Heart right ventricle (tissue), 16 donors: ENCODE measurements around the gene SPEF2. TPM values are rescaled to one million over a fixed set of nuclear protein-coding genes. Genes with fewer than 3 reads are reported as not detected.

ENCODE experiments used
- ATAC-seq, 8 donors: fragments of 200-7000 bp; cut with Tn5 transposase; one replicate each; pipeline ENCODE4 v1.9.1; 2020; ENCODE audit warnings: mild to moderate bottlenecking in 8 of 8, moderate library complexity in 8 of 8, moderate number of reproducible peaks in 1 of 8
- DNase-seq, 2 donors: peaks; one replicate each; pipeline ENCODE4 v3.0.0-alpha.2; 2020
- H3K27ac ChIP-seq, 10 donors: fragments of 200-600 bp; sonication (generic) in 2 of 10; one replicate each; pipeline versions ENCODE4 v1.5.0 to v1.8.0; 2020 to 2022; ENCODE audit warnings: mild to moderate bottlenecking in 3 of 10
- H3K27me3 ChIP-seq, 7 donors: fragments of 200-600 bp; one replicate each; pipeline ENCODE4 v1.8.0; 2021 to 2022; ENCODE audit warnings: mild to moderate bottlenecking in 2 of 7
- H3K36me3 ChIP-seq, 9 donors: fragments of 200-600 bp; sonication (generic) in 1 of 9; one replicate each; pipeline versions ENCODE4 v1.5.0 to v1.8.0; 2020 to 2022; ENCODE audit warnings: mild to moderate bottlenecking in 2 of 9
- H3K4me1 ChIP-seq, 9 donors: fragments of 200-600 bp; sonication (generic) in 1 of 9; one replicate each; pipeline versions ENCODE4 v1.5.0 to v1.8.0; 2020 to 2022; ENCODE audit warnings: mild to moderate bottlenecking in 4 of 9
- H3K4me3 ChIP-seq, 10 donors: fragments of 200-600 bp; sonication (generic) in 2 of 10; one replicate each; pipeline versions ENCODE4 v1.5.0 to v1.8.0; 2020 to 2022; ENCODE audit warnings: mild to moderate bottlenecking in 7 of 10, moderate library complexity in 2 of 10
- H3K9me3 ChIP-seq, 11 donors: fragments of 200-600 bp in 10 of 11; sonication (generic) in 2 of 11; one replicate each; pipeline versions ENCODE4 v1.5.0 to v1.8.0; 2013 to 2022; ENCODE audit warnings: mild to moderate bottlenecking in 2 of 11, control low read depth in 1 of 11, moderate library complexity in 1 of 11
- WGBS, 2 donors: extraction: QIAGEN DNeasy Blood & Tissue Kit; methylation state at CpG; one replicate each; pipeline ENCODE4 v1.1.7; 2013; ENCODE audit warnings: inconsistent platforms in 1 of 2; 5-methylcytosine and 5-hydroxymethylcytosine counted together
- intact Hi-C, 10 donors: fragments of 100-400 bp; cut with DNase I; formaldehyde crosslinking; loops; one replicate each; pipeline versions ENCODE4 v1.11.1 to v1.14.2; 2022
- polyA plus RNA-seq, 2 donors: library from polyadenylated mRNA; stranded (reverse); fragments of 200-250 nt; gene quantifications; one replicate each; pipeline ENCODE4 v1.2.3, GENCODE V29; 2013
- total RNA-seq, 10 donors: library from RNA; stranded (reverse); fragmentation: NEBNext Ultra II Directional in 3 of 10; extraction: Animal tissue kit (Norgen Biotek cat#: 25700) in 3 of 10; gene quantifications; one replicate each; pipeline versions ENCODE4 v1.2.1 to v1.2.4, GENCODE V29; 2021 to 2023
- TF ChIP-seq, protein P1 (sequence below), 9 donors: fragments of 200-600 bp; sonication (generic) in 2 of 9; IDR thresholded peaks; one replicate each; pipeline versions ENCODE4 v1.5.0 to v1.8.0; 2021 to 2022; ENCODE audit warnings: antibody characterized with exemption in 9 of 9, mild to moderate bottlenecking in 5 of 9, moderate library complexity in 1 of 9
- donor health status: Arrhythmogenic right ventricular cardiomyopathy.
- donor health status: ischemic (EF 13 %, LVEDD 7.1; RV severe dilation, severe dysfunction).
- donor health status: healthy with polysubstance abuse.
- donor health status: DM: no; HTN: yes; CAD: no.
- donor health status: DM: no; HTN: no; CAD: no.
- donor health status: ischemic (EF 25% LVEDD 6.9; RV normal size, moderate dysfunction).
- donor health status: ischemic (EF 25% LVEDD 5.7; RV mildly dilated, moderate dysfunction).
- donor health status: healthy.
- donor health status: DM: yes; HTN: yes; CAD: no.
- donor health status: Ischemic cardiomyopathy.
- donor health status: ischemic (EF 35%, LVEDD 5.7; RV mildly dilated, moderate dysfunction).
- donor health status: nonischemic (EF 11% LVEDD 7.7; RV severe dilation, severe dysfunction).
- donor health status: DM: yes; HTN: yes; CAD: no.
- donor health status: PGD.
- donor health status: ischemic (EF 29% LVEDD 5.4; RV normal size, mild dysfunction).
- donor health status: nonischemic (EF 23%, LVEDD 6.1; RV moderate dilation, normal function).

Gene SPEF2
- total and polyA plus RNA-seq, 12 donors, result 0.42 to 3.2 (median 1.7) TPM

GRCh38 chr5:35857606-35858205, 240.0 kb downstream of the SPEF2 start:
- WGBS, 2 donors, result 60 to 80% methylated on average over 2 of the region's 2 CpGs
- intact Hi-C loops, result no loop called here
- Histone ChIP-seq H3K9me3 (no peaks in the 10 kb centered on the region), H3K4me3 (peak overlapping the region in 1 of 10 donors; percentile 46), H3K27ac (peak overlapping the region in 1 of 10 donors; percentile 78), H3K4me1 (peaks cover 0 to 48% (median 0%) of the 10 kb centered on the region in 9 donors), H3K36me3 (peaks cover 0 to 15% (median 0%) of the 10 kb centered on the region in 9 donors), H3K27me3 (peaks cover 0 to 7% (median 0%) of the 10 kb centered on the region in 7 donors)
- TF ChIP-seq, protein P1, sequence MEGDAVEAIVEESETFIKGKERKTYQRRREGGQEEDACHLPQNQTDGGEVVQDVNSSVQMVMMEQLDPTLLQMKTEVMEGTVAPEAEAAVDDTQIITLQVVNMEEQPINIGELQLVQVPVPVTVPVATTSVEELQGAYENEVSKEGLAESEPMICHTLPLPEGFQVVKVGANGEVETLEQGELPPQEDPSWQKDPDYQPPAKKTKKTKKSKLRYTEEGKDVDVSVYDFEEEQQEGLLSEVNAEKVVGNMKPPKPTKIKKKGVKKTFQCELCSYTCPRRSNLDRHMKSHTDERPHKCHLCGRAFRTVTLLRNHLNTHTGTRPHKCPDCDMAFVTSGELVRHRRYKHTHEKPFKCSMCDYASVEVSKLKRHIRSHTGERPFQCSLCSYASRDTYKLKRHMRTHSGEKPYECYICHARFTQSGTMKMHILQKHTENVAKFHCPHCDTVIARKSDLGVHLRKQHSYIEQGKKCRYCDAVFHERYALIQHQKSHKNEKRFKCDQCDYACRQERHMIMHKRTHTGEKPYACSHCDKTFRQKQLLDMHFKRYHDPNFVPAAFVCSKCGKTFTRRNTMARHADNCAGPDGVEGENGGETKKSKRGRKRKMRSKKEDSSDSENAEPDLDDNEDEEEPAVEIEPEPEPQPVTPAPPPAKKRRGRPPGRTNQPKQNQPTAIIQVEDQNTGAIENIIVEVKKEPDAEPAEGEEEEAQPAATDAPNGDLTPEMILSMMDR (IDR thresholded peaks at IDR 0.05), result no peak
- DNase-seq, result no peak
- ATAC-seq, result no peak

- peaks cover 0 to 26% (median 0%) of the 10 kb centered on the region in 9 donors for H3K36me3 ChIP-seq
- H3K27me3 ChIP-seq, result peaks cover 0 to 7% (median 0%) of the 10 kb centered on the region in 7 donors
- H3K4me1 ChIP-seq, result peaks cover 0 to 33% (median 0%) of the 10 kb centered on the region in 9 donors
- TF ChIP-seq, protein P1 (IDR thresholded peaks at IDR 0.05), result no peak
- peak overlapping the region in 1 of 10 donors; percentile 78 for H3K27ac ChIP-seq
- peak overlapping the region in 1 of 10 donors; percentile 46 for H3K4me3 ChIP-seq
- intact Hi-C loops, result no loop called here
- peaks cover 0 to 1% (median 0%) of the 10 kb centered on the region in 11 donors for H3K9me3 ChIP-seq
- DNase-seq, result no peak
- peak in 1 of 8 donors; percentile 25 for ATAC-seq
- WGBS, 2 donors, result 41 to 47% methylated on average over 3 of the region's 3 CpGs
These were observed 241.5 kb downstream of the SPEF2 start for GRCh38 chr5:35859101-35859661.

DNA sequence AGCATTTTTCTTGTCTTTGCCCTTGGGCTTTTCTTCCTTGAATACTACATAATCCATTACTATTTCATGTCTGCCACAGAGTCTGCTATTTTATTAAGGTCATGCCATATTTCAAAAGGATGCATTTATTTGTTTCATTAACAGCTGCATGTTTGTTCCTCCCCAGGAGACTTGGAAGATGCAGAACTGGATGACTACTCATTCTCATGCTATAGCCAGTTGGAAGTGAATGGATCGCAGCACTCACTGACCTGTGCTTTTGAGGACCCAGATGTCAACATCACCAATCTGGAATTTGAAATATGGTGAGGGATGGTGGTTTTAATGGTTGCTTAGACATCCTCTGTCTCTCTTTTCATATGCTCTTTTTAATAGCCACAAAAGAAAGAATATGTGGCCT, 243.0 kb downstream of the SPEF2 start:
- Histone ChIP-seq H3K27me3 (peaks cover 0 to 7% (median 0%) of the 10 kb centered on the region in 7 donors), H3K4me3 (peak overlapping the region in 1 of 10 donors; percentile 46), H3K9me3 (peaks cover 0 to 8% (median 0%) of the 10 kb centered on the region in 11 donors), H3K36me3 (peaks cover 0 to 33% (median 0%) of the 10 kb centered on the region in 9 donors), H3K4me1 (peaks cover 0 to 21% (median 0%) of the 10 kb centered on the region in 9 donors), H3K27ac (no peak overlapping the region)
- TF ChIP-seq, protein P1 (IDR thresholded peaks at IDR 0.05), result no peak
- ATAC-seq (no peak), DNase-seq (no peak)
- intact Hi-C loops, result no loop called here
- 85 to 89% methylated on average over 1 of the region's 1 CpG for WGBS, 2 donors

DNA sequence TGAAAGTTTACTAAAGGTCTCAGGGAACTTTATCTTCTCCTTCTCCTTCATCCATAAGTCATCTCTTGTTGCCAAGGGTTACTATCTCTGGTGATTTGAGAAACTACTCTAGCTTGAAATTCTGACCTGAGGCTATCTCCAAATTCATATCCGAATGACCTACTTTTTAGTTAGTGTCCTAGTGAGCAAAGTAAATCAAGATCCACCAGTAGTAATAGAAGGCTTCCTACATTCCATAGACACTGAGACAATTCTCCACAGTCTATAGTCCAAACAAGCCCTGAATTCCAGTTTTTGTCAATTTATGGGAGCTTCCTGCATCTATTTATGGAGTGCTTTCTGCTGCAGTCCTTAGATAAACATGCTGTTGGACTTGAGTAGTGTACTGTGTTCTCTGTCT, 244.1 kb downstream of the SPEF2 start:
- Histone ChIP-seq H3K4me3 (peak overlapping the region in 1 of 10 donors; percentile 16), H3K9me3 (peaks cover 0 to 8% (median 0%) of the 10 kb centered on the region in 11 donors), H3K27ac (no peak overlapping the region), H3K36me3 (peaks cover 0 to 33% (median 0%) of the 10 kb centered on the region in 9 donors), H3K27me3 (peaks cover 0 to 4% (median 0%) of the 10 kb centered on the region in 7 donors), H3K4me1 (peaks cover 0 to 11% (median 0%) of the 10 kb centered on the region in 9 donors)
- TF ChIP-seq, protein P1 (IDR thresholded peaks at IDR 0.05), result no peak
- intact Hi-C loops, result no loop called here
- no peak for ATAC-seq
- DNase-seq, result no peak
- 59 to 84% methylated on average over 1 of the region's 1 CpG for WGBS, 2 donors
